ENCODE results near the gene ARHGAP18. TPM values are rescaled to one million over a fixed set of nuclear protein-coding genes. Genes with fewer than 3 reads are reported as not detected.
A peak's percentile ranks its signal among the peaks of the same experiment; 100 is the strongest.

ARHGAP18 gene
- total and polyA plus RNA-seq, 2 of the 13 experiments (the other 11 are each of a cell fraction or from before 2014, with no cell fraction given): 58.2 to 115 TPM

GRCh38 chr6:129677620-129678325 is 32.2 kb downstream of the ARHGAP18 start (continued):
- TF ChIP-seq CTCF (CRISPR knock-in tag; IDR thresholded peaks at IDR 0.05) (no peak), NFIC (IDR thresholded peaks at IDR 0.05; ENCODE audit: low read length) (peak; percentile 56; the same call in 1 of the 2 replicates), ZBTB43 (CRISPR knock-in tag; conservative IDR thresholded peaks at IDR 0.05) (no peak), ZNF143 (CRISPR knock-in tag; IDR thresholded peaks at IDR 0.05) (no peak), EP300 (IDR thresholded peaks at IDR 0.05; ENCODE audit: low read depth in 2 of 2, low read length in 2 of 2) (peak in 1 of 2 experiments; percentile 61; a peak in 1 of 4 replicates), EP300 (CRISPR knock-in tag; IDR thresholded peaks at IDR 0.05; ENCODE audit: borderline replicate concordance) (no peak), HNF4G (IDR thresholded peaks at IDR 0.05; ENCODE audit: borderline replicate concordance, low read depth, low read length) (peak; percentile 40; the same call in 1 of the 2 replicates), HNF4G (CRISPR knock-in tag; IDR thresholded peaks at IDR 0.05; ENCODE audit: borderline replicate concordance, low read depth) (no peak), JARID2 (CRISPR knock-in tag; IDR thresholded peaks at IDR 0.05; ENCODE audit: insufficient replicate concordance) (no peak), SNAPC2 (CRISPR knock-in tag; IDR thresholded peaks at IDR 0.05) (0 out of 2 replicates have a peak, but pooled peaks have one; percentile 39), ZBTB7B (CRISPR knock-in tag; IDR thresholded peaks at IDR 0.05) (0 out of 2 replicates have a peak, but pooled peaks have one; percentile 22), TBX2 (CRISPR knock-in tag; IDR thresholded peaks at IDR 0.05; ENCODE audit: borderline replicate concordance) (peak; percentile 37; the same call in 1 of the 2 replicates), EHMT2 (IDR thresholded peaks at IDR 0.05; ENCODE audit: borderline replicate concordance, low read depth, low read length) (0 out of 2 replicates have a peak, but pooled peaks have one; percentile 33), ERF (CRISPR knock-in tag; IDR thresholded peaks at IDR 0.05) (peak; percentile 25; the same call in 1 of the 2 replicates), ZNF580 (CRISPR knock-in tag; IDR thresholded peaks at IDR 0.05; ENCODE audit: borderline replicate concordance, low read depth) (no peak), ZNF790 (CRISPR knock-in tag; IDR thresholded peaks at IDR 0.05; ENCODE audit: borderline replicate concordance) (no peak), ZC3H4 (CRISPR knock-in tag; IDR thresholded peaks at IDR 0.05; ENCODE audit: borderline replicate concordance) (no peak), ARID2 (CRISPR knock-in tag; IDR thresholded peaks at IDR 0.05; ENCODE audit: borderline replicate concordance) (no peak)
